Measurements from ENCODE around the gene CPNE1.

Gene CPNE1

DNA sequence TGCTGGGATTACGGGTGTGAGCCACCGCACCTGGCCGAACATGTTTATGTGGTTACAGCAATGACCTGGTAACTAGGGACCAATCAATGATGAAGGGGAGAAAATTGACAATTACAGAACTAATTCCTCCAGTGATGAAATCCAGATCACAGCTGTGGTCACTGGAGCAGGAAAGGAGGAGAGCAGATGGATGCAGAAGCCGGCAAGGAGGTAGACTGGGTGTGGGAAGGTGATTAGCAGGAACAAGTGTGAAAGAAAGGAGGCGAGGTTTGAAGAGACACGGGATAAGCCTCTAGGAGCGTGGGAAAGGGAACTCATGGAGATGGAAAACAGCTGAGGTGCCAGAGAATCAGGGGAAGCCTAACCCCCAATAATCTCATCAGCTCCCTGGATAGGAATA lies 66.2 kb downstream of the CPNE1 start:
- no peak for DNase-seq

DNA sequence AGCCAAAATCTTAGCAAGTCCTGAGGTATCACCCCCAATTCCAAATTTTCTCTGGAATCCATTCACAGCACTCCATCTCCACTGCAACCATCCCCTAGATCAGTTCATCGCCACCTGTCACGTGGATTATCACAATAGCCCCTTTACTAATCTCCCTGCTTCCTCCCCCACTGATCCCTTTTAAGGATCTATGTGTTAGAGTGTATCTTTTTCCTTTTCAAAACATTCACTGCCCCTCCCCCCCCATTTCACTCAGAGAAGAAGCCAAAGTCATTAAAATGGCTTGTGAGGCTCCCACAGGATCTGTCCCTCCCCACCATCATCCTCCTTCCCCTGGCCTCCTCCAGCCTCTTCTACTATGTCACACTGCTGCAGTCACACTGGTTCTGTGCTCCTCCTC lies 67.5 kb downstream of the CPNE1 start:
- no peak for DNase-seq

DNA sequence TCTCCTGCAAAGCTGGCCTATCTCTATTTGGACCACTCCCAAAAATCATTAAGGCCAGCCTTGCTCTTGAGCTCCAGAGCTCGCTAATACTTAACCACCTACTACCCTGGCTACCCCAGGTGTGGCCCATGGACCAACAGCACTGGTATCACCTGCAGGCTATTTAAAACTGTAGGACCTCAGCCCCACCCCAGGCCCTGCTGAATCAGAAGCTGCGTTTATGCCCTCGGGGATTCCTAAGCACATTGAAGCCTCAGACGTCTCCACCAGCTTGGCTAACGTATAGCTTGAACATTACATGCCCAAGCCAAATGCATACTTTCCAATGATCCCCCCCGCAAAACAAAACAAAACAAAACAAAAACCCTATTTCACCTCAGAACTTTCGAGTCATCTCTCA lies 68.8 kb downstream of the CPNE1 start:
- DNase-seq: no peak

DNA sequence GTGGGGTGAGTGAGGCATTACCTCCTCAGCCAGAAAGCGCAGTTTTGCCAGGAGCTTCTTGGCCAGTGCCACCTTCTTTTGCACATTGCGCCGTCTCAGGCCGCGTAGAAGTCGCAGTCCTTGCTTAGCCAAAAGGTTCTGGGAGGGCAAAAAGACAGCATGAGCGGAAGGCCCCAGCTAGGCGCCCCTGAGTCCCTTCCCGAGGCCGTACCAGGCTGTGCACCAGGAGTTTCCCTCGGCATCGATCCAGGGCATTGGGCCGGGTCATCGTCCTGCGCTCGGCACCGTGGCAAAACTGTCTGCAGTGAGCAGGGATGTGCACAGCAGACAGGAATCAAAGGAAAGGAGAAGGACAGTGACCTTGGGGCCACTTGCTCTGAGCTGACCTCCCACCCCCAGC lies 69.2 kb downstream of the CPNE1 start:
- no peak for DNase-seq

DNA sequence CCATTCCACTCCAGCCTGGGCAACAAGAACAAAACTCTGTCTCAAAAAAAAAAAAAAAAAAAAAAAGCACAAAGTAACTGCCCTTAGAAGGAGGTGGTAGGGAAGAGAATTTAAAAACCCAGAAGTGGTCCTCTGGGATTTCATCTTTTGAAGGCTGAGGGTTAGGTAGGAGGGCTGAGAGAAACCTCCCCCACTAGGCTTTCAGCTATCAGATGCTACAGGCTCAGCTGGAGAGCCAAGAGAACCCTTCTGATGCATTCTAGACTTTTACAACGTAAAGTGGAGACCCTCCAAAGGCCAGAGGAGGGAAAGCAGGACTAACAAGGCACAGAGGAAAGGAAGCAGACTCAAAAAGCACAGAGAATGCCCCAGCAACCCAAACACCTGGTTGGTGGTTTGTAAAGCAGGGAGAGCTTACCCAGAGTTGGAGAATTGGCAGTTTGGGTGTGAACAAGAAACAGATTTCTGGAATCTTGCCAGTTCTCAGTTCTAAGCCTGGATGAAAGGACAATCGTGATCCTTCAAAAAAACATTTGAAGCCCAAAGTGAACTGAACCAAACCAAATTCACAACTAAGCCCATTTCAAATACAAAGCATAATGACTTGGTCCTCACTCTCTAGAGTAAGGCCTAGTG lies 72.2 kb downstream of the CPNE1 start:
- DNase-seq: no peak

DNA sequence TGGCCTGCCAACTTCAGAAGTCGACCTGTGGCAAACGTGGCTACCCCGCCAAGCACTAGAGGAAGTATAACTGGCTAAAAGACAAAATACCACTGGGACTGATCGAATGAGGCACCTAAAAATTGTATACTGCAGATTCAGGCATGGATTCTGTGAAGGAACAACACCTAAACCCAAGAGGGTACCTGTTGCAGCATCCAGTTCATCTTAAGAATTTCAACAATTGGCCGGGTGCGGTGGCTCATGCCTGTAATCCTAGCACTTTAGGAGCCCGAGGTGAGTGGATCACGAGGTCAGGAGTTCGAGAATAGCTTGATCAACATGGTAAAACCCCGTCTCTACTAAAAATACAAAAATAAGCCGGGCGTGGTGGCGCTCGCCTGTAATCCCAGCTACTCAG lies 76.3 kb downstream of the CPNE1 start:
- DNase-seq: no peak

DNA sequence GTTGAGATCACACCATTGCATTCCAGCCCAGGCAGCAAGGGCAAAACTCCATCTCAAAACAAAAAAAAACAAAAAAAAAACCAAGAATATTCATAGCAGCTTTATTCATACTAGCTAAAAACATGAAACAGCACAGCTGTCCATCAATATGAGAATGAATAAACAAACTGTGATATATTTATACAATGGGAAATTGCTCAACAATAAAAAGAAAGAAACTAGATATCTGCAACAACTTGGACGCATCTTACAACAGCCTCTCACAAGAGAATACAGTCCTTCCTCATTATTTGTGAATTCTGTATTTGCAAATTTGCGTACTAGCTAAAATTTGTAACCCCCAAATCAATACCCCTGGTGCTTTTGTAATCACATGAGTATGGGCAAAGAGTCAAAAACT lies 77.3 kb downstream of the CPNE1 start:
- DNase-seq: no peak

DNA sequence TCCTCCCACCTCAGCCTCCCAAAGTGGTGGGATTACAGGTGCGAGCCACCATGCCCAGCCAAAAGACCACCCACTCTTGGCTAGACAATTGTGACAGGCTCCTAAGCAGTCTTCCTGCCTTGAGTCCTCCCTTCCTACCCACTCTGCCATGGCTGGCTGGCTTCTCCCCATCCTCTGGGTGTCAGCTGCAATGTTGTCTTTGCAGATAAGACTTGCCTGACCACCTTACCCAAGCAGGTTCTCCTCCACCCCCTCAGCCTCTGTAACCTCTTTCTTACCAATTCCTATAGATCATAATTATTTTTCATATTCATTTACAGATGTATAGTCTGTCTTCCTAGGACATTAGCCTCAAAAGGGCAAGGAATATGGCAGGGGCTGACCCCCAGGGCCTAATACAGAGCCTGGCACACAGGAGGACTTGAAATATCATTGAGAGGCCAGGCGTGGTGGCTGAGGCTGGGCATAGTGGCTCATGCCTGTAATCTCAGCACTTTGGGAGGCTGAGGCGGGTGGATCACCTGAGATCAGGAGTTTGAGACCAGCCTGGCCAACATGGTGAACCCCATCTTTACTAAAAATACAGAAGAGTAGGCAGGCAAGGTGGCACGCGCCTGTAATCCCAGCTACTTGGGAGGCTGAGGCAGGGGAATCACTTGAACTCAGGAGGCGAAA lies 77.8 kb downstream of the CPNE1 start:
- DNase-seq: no peak

DNA sequence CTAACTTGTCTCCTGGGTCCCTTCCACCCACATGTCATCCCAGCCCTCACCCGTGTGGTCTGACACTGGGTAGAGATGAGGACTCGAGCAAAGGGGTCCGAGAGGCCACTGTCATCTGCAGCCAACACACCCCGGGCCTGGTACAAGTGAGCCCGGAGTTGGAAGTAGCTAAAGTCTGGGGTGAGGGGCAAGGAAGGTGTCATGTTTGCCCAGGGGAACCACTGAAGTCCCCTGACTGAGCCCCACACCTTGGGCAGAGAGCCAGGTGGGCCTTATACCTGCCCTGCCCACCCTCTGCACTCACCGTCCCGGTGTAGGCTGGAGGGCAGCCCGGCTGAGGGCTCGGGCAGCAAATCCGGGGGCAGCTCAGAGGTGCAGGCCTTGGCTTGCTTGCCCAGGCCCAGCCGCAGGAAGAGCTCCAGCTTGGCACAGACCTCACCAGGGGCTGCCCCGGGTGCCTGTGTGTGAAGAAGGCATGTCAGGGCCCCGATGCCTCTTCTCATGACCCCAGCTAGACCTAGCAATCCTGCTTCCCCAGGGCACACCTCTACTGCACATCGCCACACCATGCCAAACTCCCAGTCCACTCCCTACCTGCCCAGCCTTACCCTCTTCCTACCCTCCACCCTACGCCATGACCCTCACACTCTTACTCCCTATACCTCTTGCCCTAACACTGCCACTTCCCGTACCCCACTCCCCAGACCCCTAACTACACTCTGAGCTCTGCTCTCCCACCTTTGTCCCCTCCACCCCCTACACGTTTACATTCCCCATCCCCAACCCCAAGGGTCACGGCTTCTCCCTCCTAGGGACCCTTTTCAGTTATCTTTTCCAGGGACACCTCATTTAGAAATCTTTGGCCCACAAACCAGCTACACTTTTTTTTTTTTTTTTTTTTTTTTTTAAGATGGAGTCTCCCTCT lies 80.8 kb downstream of the CPNE1 start:
- no peak for DNase-seq

DNA sequence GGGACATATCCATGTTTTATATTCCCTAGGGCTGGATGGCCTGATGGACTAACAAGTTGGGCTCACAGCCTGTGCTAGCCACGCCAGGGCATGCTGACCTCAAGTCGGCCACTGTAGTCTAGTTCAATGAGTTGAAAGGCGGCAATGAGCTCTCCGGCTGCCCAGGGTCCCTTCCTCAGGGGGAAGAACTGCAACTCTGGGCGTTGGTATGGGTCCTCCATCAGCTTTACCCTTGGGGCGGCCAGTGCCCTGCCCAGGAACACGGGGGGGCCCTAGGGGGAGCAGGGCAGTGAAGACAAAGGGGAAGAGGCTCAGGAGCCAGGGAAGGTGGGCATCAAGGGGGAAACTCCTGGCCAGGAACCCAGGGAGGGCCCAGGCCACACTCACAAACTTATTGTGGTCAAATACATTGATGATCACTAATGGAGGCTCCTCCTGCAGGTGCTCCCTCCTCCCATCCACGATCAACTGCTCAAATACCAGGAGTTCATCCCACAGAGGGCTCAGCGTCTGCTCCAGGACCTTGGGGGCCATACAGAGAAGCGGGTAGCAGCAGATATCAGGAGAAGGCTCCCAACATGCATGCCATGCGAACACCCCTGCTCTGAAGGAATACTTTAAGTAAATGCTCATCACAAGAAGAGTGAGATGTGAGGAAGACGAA lies 81.8 kb downstream of the CPNE1 start:
- no peak for DNase-seq

DNA sequence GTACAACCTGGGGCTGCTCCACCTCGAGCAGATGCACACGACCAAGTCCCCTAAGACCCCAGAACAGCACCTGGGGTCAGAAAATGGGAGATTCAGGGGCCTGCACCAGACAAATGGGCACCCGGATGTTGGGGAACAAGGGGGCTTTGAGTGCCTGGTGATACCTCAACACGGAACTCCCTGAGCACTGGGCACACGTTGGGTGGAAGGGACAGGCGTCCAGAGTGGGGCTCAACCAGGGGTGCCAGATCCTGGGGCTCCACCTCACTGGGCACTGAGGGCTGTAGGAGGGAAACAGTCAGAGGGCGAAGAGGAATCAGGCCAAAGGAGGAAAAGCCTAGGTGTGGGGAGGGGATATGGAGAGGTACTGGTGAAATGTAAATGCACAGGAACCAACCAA lies 82.6 kb downstream of the CPNE1 start:
- no peak for DNase-seq

DNA sequence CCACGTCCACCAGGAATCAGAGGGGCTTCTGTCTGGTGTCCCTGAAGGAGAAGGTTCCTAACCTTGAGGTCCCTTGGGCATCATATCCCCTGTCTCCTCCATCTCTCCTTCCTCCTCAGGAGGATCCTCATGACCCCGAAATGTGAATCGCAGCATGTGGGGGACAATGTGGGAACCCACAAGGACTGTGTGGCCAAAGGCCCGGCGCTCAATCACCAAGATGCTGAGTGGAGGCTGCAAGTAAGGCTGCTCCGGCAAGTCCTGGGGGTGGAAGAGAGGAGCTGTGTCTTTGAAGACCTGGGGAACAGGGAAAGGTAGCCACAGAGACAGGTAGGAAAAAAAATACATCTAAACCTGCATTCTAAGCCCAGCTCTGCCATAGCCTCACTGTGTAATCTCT lies 85.5 kb downstream of the CPNE1 start:
- DNase-seq: no peak

DNA sequence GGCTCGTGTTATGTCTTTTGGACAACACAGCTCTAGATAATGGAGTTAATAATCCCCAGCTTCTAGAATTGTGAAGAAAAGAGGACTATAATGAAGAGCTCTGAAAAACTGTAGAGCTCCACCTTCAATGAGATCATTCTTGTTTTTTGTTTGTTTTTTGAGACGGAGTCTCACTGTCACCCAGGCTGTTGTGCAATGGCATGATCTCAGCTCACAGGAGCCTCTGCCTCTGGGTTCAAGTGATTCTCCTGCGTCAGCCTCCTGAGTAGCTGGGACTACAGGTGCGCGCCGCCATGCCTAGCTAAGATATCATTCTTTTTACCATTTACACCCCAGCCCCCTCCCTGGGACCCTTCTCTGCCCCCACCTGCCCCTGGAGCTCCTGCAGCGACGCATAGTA lies 86.2 kb downstream of the CPNE1 start:
- no peak for DNase-seq

DNA sequence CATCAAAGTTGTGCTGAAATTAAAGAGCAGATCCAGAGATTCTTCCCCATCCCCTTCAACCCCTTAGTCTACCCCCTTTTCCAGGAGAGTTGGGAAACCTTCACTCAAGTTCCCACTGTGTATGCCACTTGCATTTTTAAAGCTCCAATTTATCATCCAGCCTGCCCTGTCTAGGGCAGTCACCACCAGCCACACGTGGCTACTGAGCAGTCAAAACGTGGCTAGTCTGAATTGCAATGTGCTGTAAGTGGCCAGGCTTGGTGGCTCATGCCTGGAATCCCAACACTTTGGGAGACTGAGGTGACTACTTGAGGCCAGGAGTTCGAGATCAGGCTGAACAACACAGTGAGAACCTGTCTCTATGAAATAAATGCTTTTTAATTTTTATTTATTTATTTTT lies 87.9 kb downstream of the CPNE1 start:
- no peak for DNase-seq
